Measurements from ENCODE around the gene STAC3.

STAC3 gene

GRCh38 chr12:57210461-57210860 is 40.5 kb downstream of the STAC3 start:
- no peak for DNase-seq (ENCODE audit: low read depth)

GRCh38 chr12:57209916-57210315 is 41.1 kb downstream of the STAC3 start:
- DNase-seq (ENCODE audit: low read depth), result no peak

- no peak for DNase-seq (ENCODE audit: low read depth)
Observed at GRCh38 chr12:57208631-57209282, 42.2 kb downstream of the STAC3 start.

- DNase-seq (ENCODE audit: low read depth), result no peak
Observed at GRCh38 chr12:57207731-57208630, 43.0 kb downstream of the STAC3 start.

GRCh38 chr12:57205931-57206330 is 45.1 kb downstream of the STAC3 start:
- no peak for DNase-seq (ENCODE audit: low read depth)

GRCh38 chr12:57205186-57205585 is 45.8 kb downstream of the STAC3 start:
- no peak for DNase-seq (ENCODE audit: low read depth)

- DNase-seq (ENCODE audit: low read depth), result no peak
Observed at GRCh38 chr12:57204454-57204853, 46.5 kb downstream of the STAC3 start.

- DNase-seq (ENCODE audit: low read depth), result no peak
Observed at GRCh38 chr12:57203791-57204190, 47.2 kb downstream of the STAC3 start.

- DNase-seq (ENCODE audit: low read depth), result no peak
Observed at GRCh38 chr12:57203201-57203600, 47.8 kb downstream of the STAC3 start.

- no peak for DNase-seq (ENCODE audit: low read depth)
Observed at GRCh38 chr12:57202321-57202720, 48.7 kb downstream of the STAC3 start.

GRCh38 chr12:57201631-57202030 is 49.4 kb downstream of the STAC3 start:
- no peak for DNase-seq (ENCODE audit: low read depth)

GRCh38 chr12:57201219-57201618 is 49.8 kb downstream of the STAC3 start:
- DNase-seq (ENCODE audit: low read depth), result no peak

- DNase-seq (ENCODE audit: low read depth), result no peak
Observed at GRCh38 chr12:57200497-57200896, 50.5 kb downstream of the STAC3 start.

GRCh38 chr12:57199191-57199590 is 51.8 kb downstream of the STAC3 start:
- DNase-seq (ENCODE audit: low read depth), result no peak

GRCh38 chr12:57198329-57198728 is 52.7 kb downstream of the STAC3 start:
- no peak for DNase-seq (ENCODE audit: low read depth)

GRCh38 chr12:57196956-57197355 is 54.0 kb downstream of the STAC3 start:
- no peak for DNase-seq (ENCODE audit: low read depth)

- DNase-seq (ENCODE audit: low read depth), result no peak
Observed at GRCh38 chr12:57196439-57196838, 54.5 kb downstream of the STAC3 start.

- no peak for DNase-seq (ENCODE audit: low read depth)
Observed at GRCh38 chr12:57195611-57196371, 55.2 kb downstream of the STAC3 start.

- no peak for DNase-seq (ENCODE audit: low read depth)
Observed at GRCh38 chr12:57195186-57195585, 55.8 kb downstream of the STAC3 start.

GRCh38 chr12:57194253-57194652 is 56.7 kb downstream of the STAC3 start:
- no peak for DNase-seq (ENCODE audit: low read depth)

GRCh38 chr12:57193706-57194245 is 57.2 kb downstream of the STAC3 start:
- no peak for DNase-seq (ENCODE audit: low read depth)

All from HS-27A (cell line).